ENCODE results near the gene FITM1. TPM values are rescaled to one million over a fixed set of nuclear protein-coding genes. Genes with fewer than 3 reads are reported as not detected.

Gene FITM1, protein sequence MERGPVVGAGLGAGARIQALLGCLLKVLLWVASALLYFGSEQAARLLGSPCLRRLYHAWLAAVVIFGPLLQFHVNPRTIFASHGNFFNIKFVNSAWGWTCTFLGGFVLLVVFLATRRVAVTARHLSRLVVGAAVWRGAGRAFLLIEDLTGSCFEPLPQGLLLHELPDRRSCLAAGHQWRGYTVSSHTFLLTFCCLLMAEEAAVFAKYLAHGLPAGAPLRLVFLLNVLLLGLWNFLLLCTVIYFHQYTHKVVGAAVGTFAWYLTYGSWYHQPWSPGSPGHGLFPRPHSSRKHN
- 0.82 TPM for polyA plus RNA-seq (2012; ENCODE audit: insufficient read depth, insufficient read length, low read depth)

DNA sequence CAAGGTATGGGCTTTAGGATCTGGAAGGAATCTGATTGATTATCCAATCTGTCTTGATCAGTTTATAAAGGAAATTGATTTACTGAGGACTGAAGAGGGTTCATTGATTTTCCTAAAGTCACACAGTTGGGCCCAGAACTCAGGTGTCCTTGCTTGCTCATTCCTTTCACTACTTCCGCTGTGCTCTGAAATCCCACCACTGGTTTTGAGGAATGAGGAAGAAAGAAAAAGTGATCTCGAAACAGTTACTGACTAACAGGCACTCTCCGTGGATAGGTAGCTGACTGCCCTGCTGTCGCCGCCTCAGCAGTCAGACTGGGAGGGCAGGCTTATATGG, at the start of gene FITM1:
TSS of gene FITM1 (plus strand) at position 280 of the 337 bp plus-strand sequence. CDS start 905 bp downstream, outside the sequence.
- no peaks in the 10 kb centered on the region for H3K27me3 ChIP-seq
- H3K4me1 ChIP-seq: no peaks in the 10 kb centered on the region
- no peaks in the 10 kb centered on the region for H3K9me3 ChIP-seq
- no peak within 1 kb of the TSS for H3K4me3 ChIP-seq (ENCODE audit: low read depth, low read length)
- no peak for DNase-seq
- no peaks in the 10 kb centered on the region for H3K36me3 ChIP-seq
- TF ChIP-seq, protein P1, sequence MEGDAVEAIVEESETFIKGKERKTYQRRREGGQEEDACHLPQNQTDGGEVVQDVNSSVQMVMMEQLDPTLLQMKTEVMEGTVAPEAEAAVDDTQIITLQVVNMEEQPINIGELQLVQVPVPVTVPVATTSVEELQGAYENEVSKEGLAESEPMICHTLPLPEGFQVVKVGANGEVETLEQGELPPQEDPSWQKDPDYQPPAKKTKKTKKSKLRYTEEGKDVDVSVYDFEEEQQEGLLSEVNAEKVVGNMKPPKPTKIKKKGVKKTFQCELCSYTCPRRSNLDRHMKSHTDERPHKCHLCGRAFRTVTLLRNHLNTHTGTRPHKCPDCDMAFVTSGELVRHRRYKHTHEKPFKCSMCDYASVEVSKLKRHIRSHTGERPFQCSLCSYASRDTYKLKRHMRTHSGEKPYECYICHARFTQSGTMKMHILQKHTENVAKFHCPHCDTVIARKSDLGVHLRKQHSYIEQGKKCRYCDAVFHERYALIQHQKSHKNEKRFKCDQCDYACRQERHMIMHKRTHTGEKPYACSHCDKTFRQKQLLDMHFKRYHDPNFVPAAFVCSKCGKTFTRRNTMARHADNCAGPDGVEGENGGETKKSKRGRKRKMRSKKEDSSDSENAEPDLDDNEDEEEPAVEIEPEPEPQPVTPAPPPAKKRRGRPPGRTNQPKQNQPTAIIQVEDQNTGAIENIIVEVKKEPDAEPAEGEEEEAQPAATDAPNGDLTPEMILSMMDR (IDR thresholded peaks at IDR 0.05; ENCODE audit: low read depth, low read length): no peak

DNA sequence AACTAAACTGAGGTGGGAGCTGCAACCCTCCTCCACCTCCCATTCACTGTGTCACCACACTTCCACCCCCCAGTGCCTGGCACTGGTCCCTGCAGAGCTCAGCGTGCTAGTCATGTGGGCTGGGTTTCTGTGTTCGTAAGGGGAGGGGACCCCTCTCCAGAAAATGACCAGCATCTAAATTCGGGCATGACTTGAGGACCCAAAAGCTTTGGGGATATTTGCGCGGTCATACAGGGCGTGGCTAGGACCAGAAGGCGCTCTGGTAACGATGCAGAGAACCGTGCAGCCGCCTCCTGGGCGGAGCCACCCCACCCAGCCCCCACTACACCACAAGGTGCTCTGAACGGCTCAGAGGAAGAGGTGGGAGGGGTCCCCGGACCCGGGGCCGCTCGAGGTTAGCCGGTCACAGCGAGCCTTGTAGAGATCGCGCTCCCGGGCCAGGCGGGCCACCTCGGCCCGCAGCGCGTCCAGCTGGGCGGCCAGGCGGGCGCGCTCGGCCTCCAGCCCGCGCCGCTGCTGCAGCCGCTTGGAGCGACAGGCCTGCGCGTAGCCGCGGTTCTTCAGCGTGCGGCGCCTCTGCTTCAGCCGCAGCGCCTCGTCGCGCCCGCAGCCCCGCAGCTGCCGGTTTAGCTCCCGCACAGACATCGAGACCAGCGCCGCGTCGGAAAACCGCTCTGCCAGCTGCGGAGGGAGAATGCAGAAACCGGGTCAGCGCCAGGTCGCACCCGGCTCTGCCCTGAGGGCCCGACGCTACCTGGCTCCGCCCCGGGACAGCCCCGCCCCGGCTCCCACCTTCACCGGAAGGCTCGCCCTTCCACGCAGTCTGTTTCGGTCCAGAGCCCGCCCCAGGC, 49.3 kb upstream of the FITM1 start:
- peak overlapping the region; percentile 60 for H3K4me3 ChIP-seq (ENCODE audit: low read depth, low read length)
- peaks cover 17% of the 10 kb centered on the region for H3K4me1 ChIP-seq
- no peaks in the 10 kb centered on the region for H3K27me3 ChIP-seq
- H3K36me3 ChIP-seq: no peaks in the 10 kb centered on the region
- TF ChIP-seq, protein P1 (IDR thresholded peaks at IDR 0.05; ENCODE audit: low read depth, low read length): no peak
- H3K9me3 ChIP-seq: no peaks in the 10 kb centered on the region
- DNase-seq: peak; percentile 69

DNA sequence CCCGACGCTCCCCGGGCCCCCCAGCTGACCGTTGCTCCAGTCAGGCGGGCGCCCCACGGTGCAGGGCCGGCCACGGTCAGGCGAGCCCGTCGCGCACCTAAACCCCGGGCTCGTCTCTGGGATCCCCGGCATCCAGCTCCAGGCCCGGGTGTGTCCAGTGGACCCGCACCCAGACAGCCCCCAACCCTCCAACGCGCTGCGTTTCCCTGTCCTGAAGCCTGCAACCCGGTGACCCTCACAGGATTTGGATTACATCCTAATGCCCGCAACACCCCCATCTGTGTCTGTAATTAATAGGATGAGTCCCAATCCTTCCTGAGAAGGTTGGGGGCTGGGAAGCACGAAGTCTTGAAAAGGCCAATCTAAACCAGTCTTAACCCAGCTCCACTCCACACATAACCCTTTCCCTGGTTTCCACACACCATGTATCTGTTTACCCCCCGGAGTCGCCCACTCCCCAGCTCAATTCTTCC, 48.7 kb upstream of the FITM1 start:
- Histone ChIP-seq H3K27me3 (no peaks in the 10 kb centered on the region), H3K9me3 (no peaks in the 10 kb centered on the region), H3K36me3 (no peaks in the 10 kb centered on the region), H3K4me3 (ENCODE audit: low read depth, low read length) (peak overlapping the region; percentile 60), H3K4me1 (peaks cover 17% of the 10 kb centered on the region)
- no peak for DNase-seq
- TF ChIP-seq, protein P1 (IDR thresholded peaks at IDR 0.05; ENCODE audit: low read depth, low read length): no peak

DNA sequence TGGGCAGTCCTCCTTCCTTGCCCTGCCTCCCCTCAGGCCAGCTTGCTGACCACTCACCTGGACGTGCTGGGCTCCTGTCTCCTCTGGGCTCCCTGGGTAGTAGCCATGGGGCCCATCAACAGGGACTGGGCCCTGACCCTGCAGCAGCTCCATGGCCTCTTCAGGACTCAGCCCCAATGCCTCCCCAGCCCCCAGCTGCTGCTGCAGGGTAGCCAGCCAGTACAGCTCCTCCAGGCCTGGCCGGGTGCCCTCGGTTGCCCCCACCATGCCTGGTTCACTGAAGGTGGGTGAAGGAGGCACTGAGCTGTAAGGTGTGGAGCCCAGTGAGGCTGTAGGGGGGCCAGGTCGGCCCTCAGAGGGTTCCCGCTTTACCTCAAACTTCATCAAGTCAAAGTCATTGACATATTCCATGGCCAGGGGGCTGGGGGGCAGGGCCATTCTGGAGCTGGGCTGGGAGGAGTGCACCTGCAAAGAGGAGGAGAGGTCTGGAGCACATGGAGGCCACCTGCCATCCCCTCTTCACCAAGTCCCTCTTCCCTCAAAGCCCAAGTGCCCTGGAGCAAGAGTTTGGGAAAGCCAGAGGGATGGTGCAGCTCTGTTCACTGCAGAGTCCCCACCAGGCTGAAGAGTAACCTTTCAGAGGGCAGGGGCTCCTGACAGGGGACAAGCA, 47.9 kb upstream of the FITM1 start:
- H3K36me3 ChIP-seq: no peaks in the 10 kb centered on the region
- TF ChIP-seq, protein P1 (IDR thresholded peaks at IDR 0.05; ENCODE audit: low read depth, low read length): no peak
- H3K4me1 ChIP-seq: peaks cover 17% of the 10 kb centered on the region
- no peaks in the 10 kb centered on the region for H3K9me3 ChIP-seq
- no peak overlapping the region for H3K4me3 ChIP-seq (ENCODE audit: low read depth, low read length)
- H3K27me3 ChIP-seq: no peaks in the 10 kb centered on the region
- DNase-seq: no peak

DNA sequence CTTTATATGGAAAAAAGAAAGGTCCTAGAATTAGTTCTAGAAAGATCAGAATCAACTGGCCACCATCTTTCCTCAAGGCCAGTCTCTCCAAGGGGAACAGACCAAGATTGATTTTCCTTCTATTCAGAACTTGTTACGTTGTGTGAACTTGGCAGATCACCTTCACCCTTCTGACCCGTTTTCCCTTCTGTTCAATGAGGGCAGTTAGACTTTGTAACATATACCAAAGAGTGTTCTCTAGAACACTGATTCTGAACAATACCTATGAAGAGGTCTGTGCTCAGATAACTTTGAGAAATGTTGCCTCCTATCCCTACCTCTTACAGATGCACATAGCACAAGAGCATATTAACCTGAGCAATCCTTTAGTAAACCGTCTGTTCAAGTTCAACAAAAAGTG, 47.0 kb upstream of the FITM1 start:
- H3K4me3 ChIP-seq (ENCODE audit: low read depth, low read length): no peak overlapping the region
- no peak for DNase-seq
- H3K27me3 ChIP-seq: no peaks in the 10 kb centered on the region
- H3K4me1 ChIP-seq: peaks cover 17% of the 10 kb centered on the region
- no peaks in the 10 kb centered on the region for H3K36me3 ChIP-seq
- H3K9me3 ChIP-seq: no peaks in the 10 kb centered on the region
- TF ChIP-seq, protein P1 (IDR thresholded peaks at IDR 0.05; ENCODE audit: low read depth, low read length): no peak

Data from BE2C (cell line).